Stimulated activated CD8-positive, alpha-beta memory T cell treated with anti-CD3 and anti-CD28 coated beads, Interleukin-12 subunit alpha, Interleukin-12 subunit beta, amount 100 ng/mL, for 1 hour (primary cell): ENCODE data around the gene KNDC1.

ENCODE experiments used
- DNase-seq: peaks from one replicate; pipeline ENCODE4 v3.0.0-alpha.2; 2020; ENCODE audit warnings: low read depth

KNDC1 gene

GRCh38 chr10:133195096-133195495, 35.1 kb downstream of the KNDC1 start:
- no peak for DNase-seq

GRCh38 chr10:133195611-133196010, 35.6 kb downstream of the KNDC1 start:
- no peak for DNase-seq

GRCh38 chr10:133196221-133196915, 36.3 kb downstream of the KNDC1 start:
- no peak for DNase-seq

GRCh38 chr10:133196936-133197758, 37.1 kb downstream of the KNDC1 start:
- DNase-seq, result no peak

- no peak for DNase-seq
These were observed 37.8 kb downstream of the KNDC1 start for GRCh38 chr10:133197786-133198185.

GRCh38 chr10:133198206-133198605, 38.2 kb downstream of the KNDC1 start:
- no peak for DNase-seq

GRCh38 chr10:133198621-133199487, 38.8 kb downstream of the KNDC1 start:
- DNase-seq, result no peak

- no peak for DNase-seq
These were observed 39.5 kb downstream of the KNDC1 start for GRCh38 chr10:133199488-133199885.

GRCh38 chr10:133199992-133200611, 40.1 kb downstream of the KNDC1 start:
- no peak for DNase-seq

- no peak for DNase-seq
These were observed 40.6 kb downstream of the KNDC1 start for GRCh38 chr10:133200621-133201031.

GRCh38 chr10:133201151-133201947, 41.3 kb downstream of the KNDC1 start:
- no peak for DNase-seq

GRCh38 chr10:133201948-133202725, 42.1 kb downstream of the KNDC1 start:
- DNase-seq, result no peak

GRCh38 chr10:133202778-133203651, 43.0 kb downstream of the KNDC1 start:
- DNase-seq, result no peak

- DNase-seq, result no peak
These were observed 43.7 kb downstream of the KNDC1 start for GRCh38 chr10:133203652-133204195.

GRCh38 chr10:133204226-133205015, 44.4 kb downstream of the KNDC1 start:
- DNase-seq, result no peak

- DNase-seq, result no peak
These were observed 45.1 kb downstream of the KNDC1 start for GRCh38 chr10:133205146-133205545.

- DNase-seq, result no peak
These were observed 46.5 kb downstream of the KNDC1 start for GRCh38 chr10:133206356-133207040.
